ENCODE results near the gene VIPR2. TPM values are rescaled to one million over a fixed set of nuclear protein-coding genes. Genes with fewer than 3 reads are reported as not detected.
A peak's percentile ranks its signal among the peaks of the same experiment; 100 is the strongest.

Gene VIPR2
- total RNA-seq, 6 donors from 2014 or later = 0.30 to 0.74 (median 0.40) TPM; not detected in 3

DNA sequence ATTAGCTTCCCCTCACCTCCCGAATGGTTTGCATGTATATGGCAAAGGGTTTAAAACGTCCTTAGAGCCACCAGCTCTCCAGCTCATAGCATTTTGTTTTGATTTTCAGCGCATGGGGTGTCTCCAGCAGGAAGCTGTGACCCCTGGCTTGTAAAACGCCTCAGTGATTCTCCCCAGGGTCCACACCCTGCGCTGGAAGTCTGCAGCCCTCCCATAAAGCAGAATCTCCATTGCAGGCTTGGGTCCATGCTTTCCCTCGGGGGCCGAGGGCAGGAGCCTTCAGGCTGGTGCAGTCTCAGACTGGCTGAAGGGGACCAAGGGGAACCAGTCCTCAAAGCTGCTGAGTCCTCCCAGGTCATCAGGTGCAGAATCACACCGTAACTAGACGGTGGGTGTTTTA, 109.7 kb downstream of the VIPR2 start:
- Histone ChIP-seq H3K4me3 (no peak overlapping the region), H3K4me1 (peaks cover 4 to 14% (median 10%) of the 10 kb centered on the region in 4 donors), H3K27me3 (no peaks in the 10 kb centered on the region), H3K9me3 (no peaks in the 10 kb centered on the region), H3K27ac (no peak overlapping the region), H3K36me3 (no peaks in the 10 kb centered on the region)
- DNase-seq = peak in 1 of 2 donors; percentile 6
- TF ChIP-seq CTCF (IDR thresholded peaks at IDR 0.05) (no peak), POLR2A (IDR thresholded peaks at IDR 0.05) (no peak), EP300 (IDR thresholded peaks at IDR 0.05) (no peak), POLR2AphosphoS5 (IDR thresholded peaks at IDR 0.05) (no peak)
- ATAC-seq (ENCODE audit: low FRiP score in 2 of 2) = no peak
- 86 to 90% methylated on average over 7 to 9 of the region's 9 CpGs for WGBS, 2 donors

DNA sequence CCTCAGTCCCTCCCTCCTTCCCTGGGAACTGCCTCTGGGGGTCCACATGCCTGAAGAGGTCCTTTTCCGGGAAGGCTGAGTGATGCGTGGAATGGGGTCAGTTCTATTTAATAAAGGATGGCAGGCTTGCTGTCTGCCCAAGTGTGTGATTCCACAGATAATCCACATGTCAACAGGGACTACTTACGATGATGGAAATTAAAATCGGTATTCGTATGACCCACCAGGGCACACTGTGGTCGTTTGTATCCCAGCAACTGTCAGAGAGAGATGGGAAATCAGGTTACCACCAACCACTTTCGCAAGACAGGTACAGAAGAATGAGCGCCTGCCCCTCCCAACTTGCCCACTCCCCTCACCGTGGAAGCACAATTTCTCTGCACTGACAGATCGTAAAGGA, 110.3 kb downstream of the VIPR2 start:
- no peak overlapping the region for H3K4me3 ChIP-seq
- no peaks in the 10 kb centered on the region for H3K9me3 ChIP-seq
- no peak for DNase-seq
- H3K27me3 ChIP-seq = no peaks in the 10 kb centered on the region
- H3K36me3 ChIP-seq = no peaks in the 10 kb centered on the region
- no peak for ATAC-seq (ENCODE audit: low FRiP score in 2 of 2)
- 71 to 77% methylated on average over 10 of the region's 10 CpGs for WGBS, 2 donors
- no peak for TF ChIP-seq EP300 (IDR thresholded peaks at IDR 0.05)
- TF ChIP-seq POLR2A (IDR thresholded peaks at IDR 0.05) = no peak
- TF ChIP-seq POLR2AphosphoS5 (IDR thresholded peaks at IDR 0.05) = no peak
- no peak for TF ChIP-seq CTCF (IDR thresholded peaks at IDR 0.05)
- no peak overlapping the region for H3K27ac ChIP-seq
- peaks cover 4 to 15% (median 10%) of the 10 kb centered on the region in 4 donors for H3K4me1 ChIP-seq

DNA sequence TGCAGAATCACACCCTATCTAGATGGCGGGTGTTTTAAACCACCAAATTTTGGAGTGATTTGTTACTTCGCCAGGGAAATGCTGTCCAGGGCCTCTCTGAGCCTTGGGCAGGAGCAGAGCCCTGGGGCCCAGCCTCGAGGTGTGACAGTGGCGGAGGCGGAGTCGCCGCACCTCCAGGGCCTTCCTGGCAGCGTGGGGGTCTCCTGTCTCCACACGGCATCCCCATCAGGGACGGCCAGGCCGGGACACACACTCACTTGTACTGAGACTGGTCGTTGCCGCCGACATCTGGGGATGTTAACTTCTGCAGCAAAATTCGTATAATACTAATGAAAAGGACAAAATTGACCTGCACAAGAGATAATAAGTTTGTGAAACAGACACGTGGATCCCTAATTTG, 110.7 kb downstream of the VIPR2 start:
- Histone ChIP-seq H3K36me3 (no peaks in the 10 kb centered on the region), H3K9me3 (no peaks in the 10 kb centered on the region), H3K27ac (no peak overlapping the region), H3K4me1 (peaks cover 4 to 15% (median 10%) of the 10 kb centered on the region in 4 donors), H3K27me3 (no peaks in the 10 kb centered on the region), H3K4me3 (no peak overlapping the region)
- DNase-seq (peak in 1 of 2 donors; percentile 6), ATAC-seq (ENCODE audit: low FRiP score in 2 of 2) (no peak)
- 81 to 85% methylated on average over 16 of the region's 16 CpGs for WGBS, 2 donors
- TF ChIP-seq POLR2A (IDR thresholded peaks at IDR 0.05) (no peak), EP300 (IDR thresholded peaks at IDR 0.05) (no peak)

DNA sequence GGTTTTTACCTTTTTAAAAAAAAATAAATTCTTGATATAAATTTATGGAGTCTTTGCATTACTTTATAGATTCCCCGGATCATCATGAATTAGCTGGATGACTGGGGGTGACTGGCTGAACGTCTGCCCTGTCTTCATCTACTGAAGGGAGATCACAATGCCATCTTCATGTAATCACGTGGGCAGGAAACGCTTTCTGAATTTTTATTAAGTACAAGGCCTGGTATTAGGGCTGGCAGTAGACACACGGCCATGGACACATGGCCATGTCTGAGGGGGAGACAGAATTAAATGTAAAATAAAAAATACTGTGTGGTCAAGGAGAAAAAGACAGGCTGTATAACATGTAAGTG, 111.2 kb downstream of the VIPR2 start:
- DNase-seq (no peak), ATAC-seq (ENCODE audit: low FRiP score in 2 of 2) (no peak)
- Histone ChIP-seq H3K27me3 (no peaks in the 10 kb centered on the region), H3K36me3 (no peaks in the 10 kb centered on the region), H3K9me3 (no peaks in the 10 kb centered on the region), H3K27ac (no peak overlapping the region), H3K4me3 (no peak overlapping the region), H3K4me1 (peaks cover 4 to 15% (median 10%) of the 10 kb centered on the region in 4 donors)
- TF ChIP-seq POLR2AphosphoS5 (IDR thresholded peaks at IDR 0.05) (no peak), POLR2A (IDR thresholded peaks at IDR 0.05) (no peak), EP300 (IDR thresholded peaks at IDR 0.05) (no peak), CTCF (IDR thresholded peaks at IDR 0.05) (no peak)
- WGBS, 2 donors = 83% methylated on average over 5 of the region's 5 CpGs

DNA sequence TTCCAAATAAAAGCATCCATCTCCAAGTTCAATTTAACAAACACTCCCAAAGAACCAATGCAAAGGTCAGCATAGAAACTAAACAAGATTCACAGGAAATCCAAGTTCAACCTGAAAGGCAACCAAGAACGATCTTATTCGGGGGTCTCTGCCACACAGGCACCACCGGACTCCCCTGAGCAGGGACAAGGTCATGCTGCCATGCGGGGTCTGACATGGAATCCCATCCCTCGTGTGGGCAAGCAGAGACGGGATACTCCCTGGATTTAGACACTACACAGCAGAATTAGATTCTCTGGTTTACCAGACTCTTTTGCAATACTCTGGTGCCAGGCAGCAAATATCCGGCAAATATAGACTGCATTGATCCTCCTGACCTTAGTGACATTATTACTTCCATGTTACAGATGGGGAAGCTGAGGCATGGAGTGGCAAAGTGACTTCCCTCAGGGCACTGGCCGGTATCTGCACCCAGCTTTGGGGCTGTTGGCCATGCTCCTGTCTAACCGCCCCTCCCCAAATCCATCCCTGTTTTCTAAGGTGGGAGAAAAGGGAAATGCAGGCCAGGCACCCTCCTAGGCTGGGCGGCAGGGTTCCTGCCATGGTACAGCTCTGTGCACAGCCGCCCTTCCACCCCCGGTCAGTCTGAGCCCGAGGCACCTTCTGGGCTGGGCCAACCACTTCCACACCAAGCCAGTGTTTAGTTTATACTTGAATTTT, 111.8 kb downstream of the VIPR2 start:
- DNase-seq (no peak), ATAC-seq (ENCODE audit: low FRiP score in 2 of 2) (no peak)
- no peak for TF ChIP-seq EP300 (IDR thresholded peaks at IDR 0.05)
- no peak for TF ChIP-seq POLR2AphosphoS5 (IDR thresholded peaks at IDR 0.05)
- no peak for TF ChIP-seq CTCF (IDR thresholded peaks at IDR 0.05)
- TF ChIP-seq POLR2A (IDR thresholded peaks at IDR 0.05) = no peak
- Histone ChIP-seq H3K27ac (no peak overlapping the region), H3K36me3 (no peaks in the 10 kb centered on the region), H3K4me3 (no peak overlapping the region), H3K27me3 (no peaks in the 10 kb centered on the region), H3K4me1 (peaks cover 4 to 15% (median 10%) of the 10 kb centered on the region in 4 donors), H3K9me3 (no peaks in the 10 kb centered on the region)
- WGBS, 2 donors = 91 to 93% methylated on average over 12 to 13 of the region's 13 CpGs
